NCI-H526 (cell line): ENCODE results near the gene NKX2-3.
A peak's percentile ranks its signal among the peaks of the same experiment; 100 is the strongest.

Experiments
- DNase-seq, 2 experiments: peaks; one replicate each; lab custom pipeline; 2025; lab: John Stamatoyannopoulos, UW

Gene NKX2-3

GRCh38 chr10:99526861-99527504 is 5.8 kb upstream of the NKX2-3 start:
- no peak for DNase-seq

GRCh38 chr10:99527526-99528493 is 4.9 kb upstream of the NKX2-3 start:
- DNase-seq: no peak

- no peak for DNase-seq
These were observed 4.0 kb upstream of the NKX2-3 start for GRCh38 chr10:99528494-99529441.

GRCh38 chr10:99529591-99530107 is 3.1 kb upstream of the NKX2-3 start:
- peak; percentile 17 to 39 for DNase-seq

GRCh38 chr10:99530108-99531025 is 2.4 kb upstream of the NKX2-3 start:
- no peak for DNase-seq

- DNase-seq: no peak
These were observed 1.6 kb upstream of the NKX2-3 start for GRCh38 chr10:99531026-99531695.

GRCh38 chr10:99531696-99532593 is 797 bp upstream of the NKX2-3 start:
- DNase-seq: no peak

- no peak for DNase-seq
These were observed 1.0 kb downstream of the NKX2-3 start for GRCh38 chr10:99533496-99534449.

GRCh38 chr10:99534450-99534938 is 1.8 kb downstream of the NKX2-3 start:
- DNase-seq: no peak

- peak in 1 of 2 experiments; percentile 58 for DNase-seq
These were observed 2.4 kb downstream of the NKX2-3 start for GRCh38 chr10:99534939-99535763.

GRCh38 chr10:99535764-99536337 is 3.1 kb downstream of the NKX2-3 start:
- no peak for DNase-seq

GRCh38 chr10:99536338-99537085 is 3.8 kb downstream of the NKX2-3 start:
- no peak for DNase-seq

- peak in 1 of 2 experiments; percentile 55 for DNase-seq
These were observed 4.6 kb downstream of the NKX2-3 start for GRCh38 chr10:99537086-99537988.
